CD4-positive, alpha-beta T cell (primary cell): ENCODE measurements around the gene KCNH4. TPM values are rescaled to one million over a fixed set of nuclear protein-coding genes. Genes with fewer than 3 reads are reported as not detected.

Experiments
- ATAC-seq: fragments of 200-7000 bp; cut with Tn5 transposase; one replicate; pipeline ENCODE4 v1.10.0; 2022; ENCODE audit warnings: mild to moderate bottlenecking; ENCODE audit not compliant: poor library complexity
- CTCF ChIA-PET: fragments of 350-600 bp; sonication (Branson Sonifier 250); formaldehyde crosslinking; loops from one replicate; lab custom pipeline; 2021; ENCODE audit warnings: antibody characterized with exemption, inconsistent platforms; lab: Charles Lee
- POLR2A ChIA-PET: fragments of 350-600 bp; sonication (Branson Sonifier 250); formaldehyde crosslinking; loops from one replicate; lab custom pipeline; 2021; ENCODE audit warnings: antibody characterized with exemption, inconsistent platforms; lab: Charles Lee
- DNase-seq, 14 experiments: peaks; one replicate each; pipeline ENCODE4 v3.0.0-alpha.2; 2013 to 2020; ENCODE audit warnings: mixed read lengths in 2 of 14
- H3K27ac ChIP-seq, 2 donors: one replicate each; pipeline versions ENCODE4 v1.5.1 to v1.7.0; 2013; ENCODE audit warnings: low read length in 2 of 2, low read depth in 1 of 2, mild to moderate bottlenecking in 1 of 2
- H3K27me3 ChIP-seq, 2 experiments: 1 replicate in 1 of 2; 2 replicates in 1 of 2; pipeline versions ENCODE4 v1.6.1 to v1.7.0; 2013; ENCODE audit warnings: low read length in 2 of 2, control low read depth in 1 of 2, mild to moderate bottlenecking in 1 of 2, moderate library complexity in 1 of 2; ENCODE audit not compliant: insufficient read depth in 2 of 2, control insufficient read depth in 1 of 2
- H3K36me3 ChIP-seq: one replicate; pipeline ENCODE4 v1.6.1; 2013; ENCODE audit warnings: low read length, control low read depth; ENCODE audit not compliant: insufficient read depth
- H3K4me1 ChIP-seq: one replicate; pipeline ENCODE4 v1.6.1; 2013; ENCODE audit warnings: low read length, control low read depth; ENCODE audit not compliant: insufficient read depth
- H3K4me3 ChIP-seq: one replicate; pipeline ENCODE4 v1.5.1; 2013; ENCODE audit warnings: mild to moderate bottlenecking, low read length, moderate library complexity
- H3K9me3 ChIP-seq, 2 experiments: 1 replicate in 1 of 2; 2 replicates in 1 of 2; pipeline versions ENCODE4 v1.6.1 to v1.7.0; 2013; ENCODE audit warnings: low read length in 2 of 2, mild to moderate bottlenecking in 2 of 2, control low read depth in 1 of 2, moderate library complexity in 1 of 2; ENCODE audit not compliant: control insufficient read depth in 1 of 2, insufficient read depth in 1 of 2
- H3K27ac Mint-ChIP-seq: one replicate; pipeline ENCODE4 v1.8.0; 2020; ENCODE audit warnings: mixed read lengths
- H3K27me3 Mint-ChIP-seq: one replicate; pipeline ENCODE4 v1.8.0; 2021; ENCODE audit warnings: mixed read lengths
- H3K36me3 Mint-ChIP-seq: one replicate; pipeline ENCODE4 v1.8.0; 2021; ENCODE audit warnings: low read depth, mixed read lengths
- H3K4me1 Mint-ChIP-seq: one replicate; pipeline ENCODE4 v1.8.0; 2021; ENCODE audit warnings: low read depth, mixed read lengths
- H3K4me3 Mint-ChIP-seq: one replicate; pipeline ENCODE4 v1.8.0; 2020; ENCODE audit warnings: mild to moderate bottlenecking, mixed read lengths
- H3K9me3 Mint-ChIP-seq: one replicate; pipeline ENCODE4 v1.8.0; 2020; ENCODE audit warnings: mixed read lengths
- intact Hi-C, 2 experiments: fragments of 100-400 bp; cut with DNase I in 1 of 2; cut with micrococcal nuclease in 1 of 2; formaldehyde crosslinking; loops; one replicate each; pipeline versions ENCODE4 v1.15.1 to v1.9.0; 2023 to 2025; cut with DNase I, micrococcal nuclease
- total RNA-seq, 174 experiments: library from RNA in 2 of 174; stranded (reverse) in 2 of 174; gene quantifications; one replicate each; pipeline ENCODE4 v1.2.3 and lab custom pipeline; 2021 to 2026
- TF ChIP-seq, protein P1 (sequence below): fragments of 200-600 bp; IDR thresholded peaks from one replicate; pipeline ENCODE4 v1.8.0; 2022; ENCODE audit warnings: antibody characterized with exemption, mild to moderate bottlenecking

Gene KCNH4
- total RNA-seq, 2 experiments from 2014 or later: 0.17 to 0.25 TPM

DNA sequence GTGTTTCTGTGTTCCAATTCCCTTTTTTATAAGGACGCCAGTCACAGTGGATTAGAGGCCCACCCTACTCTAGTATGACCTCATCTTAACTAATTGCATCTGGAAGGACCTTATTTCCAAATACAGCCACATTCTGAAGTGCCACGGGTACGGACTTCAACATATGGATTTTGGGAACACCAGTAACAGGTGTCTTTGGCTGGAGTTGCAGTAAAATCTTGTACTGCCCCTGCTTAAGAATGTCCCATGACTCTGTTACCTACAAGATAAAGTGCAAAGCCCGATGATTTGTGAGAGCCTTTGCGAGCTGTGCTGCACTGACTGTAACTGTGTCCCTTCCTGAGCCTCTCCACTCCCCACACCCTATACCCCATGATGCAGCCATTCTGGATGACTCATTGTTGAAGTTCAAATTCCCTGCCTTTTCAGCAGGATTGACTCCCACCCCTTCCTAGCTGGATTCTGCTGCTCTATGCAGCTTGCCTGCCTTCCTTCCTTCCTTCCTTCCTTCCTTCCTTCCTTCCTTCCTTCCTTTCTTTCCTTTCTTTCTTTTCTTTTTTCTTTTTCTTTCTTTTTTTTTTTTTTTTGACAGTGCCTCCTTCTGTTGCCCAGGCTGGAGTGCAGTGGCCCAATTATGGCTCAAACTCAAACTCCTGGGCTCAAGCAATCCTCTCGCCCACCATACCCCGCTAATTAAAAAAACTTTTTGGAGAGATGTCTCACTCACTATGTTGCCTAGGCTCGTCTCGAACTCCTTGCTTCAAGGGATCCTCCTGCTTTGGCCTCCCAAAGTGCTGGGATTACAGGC lies 2.2 kb upstream of the KCNH4 start:
- H3K9me3 ChIP-seq: peaks cover 0 to 12% of the 10 kb centered on the region in 2 experiments
- peaks cover 44% of the 10 kb centered on the region for H3K4me1 Mint-ChIP-seq
- no peaks in the 10 kb centered on the region for H3K36me3 Mint-ChIP-seq
- no peaks in the 10 kb centered on the region for H3K9me3 Mint-ChIP-seq
- H3K4me1 ChIP-seq: peaks cover 62% of the 10 kb centered on the region
- CTCF ChIA-PET: interaction anchor here (1.1 to 2.4 kb wide), 2 partner anchors 11 to 39 kb away, joined by 4 to 12 read pairs; partner anchors contain the start of gene GHDC
- peak overlapping the region; percentile 73 to 75 for H3K27ac ChIP-seq
- peak overlapping the region; percentile 87 for H3K4me3 ChIP-seq
- ATAC-seq: no peak
- peak overlapping the region; percentile 64 for H3K27ac Mint-ChIP-seq
- intact Hi-C loops: loop anchor here in 1 of 2 experiments (2.0 kb wide), 1 partner anchor 28 kb away; the partner anchor contains the start of gene RAB5C
- H3K36me3 ChIP-seq: no peaks in the 10 kb centered on the region
- TF ChIP-seq, protein P1, sequence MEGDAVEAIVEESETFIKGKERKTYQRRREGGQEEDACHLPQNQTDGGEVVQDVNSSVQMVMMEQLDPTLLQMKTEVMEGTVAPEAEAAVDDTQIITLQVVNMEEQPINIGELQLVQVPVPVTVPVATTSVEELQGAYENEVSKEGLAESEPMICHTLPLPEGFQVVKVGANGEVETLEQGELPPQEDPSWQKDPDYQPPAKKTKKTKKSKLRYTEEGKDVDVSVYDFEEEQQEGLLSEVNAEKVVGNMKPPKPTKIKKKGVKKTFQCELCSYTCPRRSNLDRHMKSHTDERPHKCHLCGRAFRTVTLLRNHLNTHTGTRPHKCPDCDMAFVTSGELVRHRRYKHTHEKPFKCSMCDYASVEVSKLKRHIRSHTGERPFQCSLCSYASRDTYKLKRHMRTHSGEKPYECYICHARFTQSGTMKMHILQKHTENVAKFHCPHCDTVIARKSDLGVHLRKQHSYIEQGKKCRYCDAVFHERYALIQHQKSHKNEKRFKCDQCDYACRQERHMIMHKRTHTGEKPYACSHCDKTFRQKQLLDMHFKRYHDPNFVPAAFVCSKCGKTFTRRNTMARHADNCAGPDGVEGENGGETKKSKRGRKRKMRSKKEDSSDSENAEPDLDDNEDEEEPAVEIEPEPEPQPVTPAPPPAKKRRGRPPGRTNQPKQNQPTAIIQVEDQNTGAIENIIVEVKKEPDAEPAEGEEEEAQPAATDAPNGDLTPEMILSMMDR: no peak
- POLR2A ChIA-PET: interaction anchor here (0.9 to 2.5 kb wide), 3 partner anchors 11 to 216 kb away, joined by 3 to 15 read pairs (median 6); partner anchors contain the start of genes CNP, GHDC and STAT3
- no peak for DNase-seq
- H3K4me3 Mint-ChIP-seq: peak overlapping the region; percentile 86
- H3K27me3 ChIP-seq: peaks cover 0 to 15% of the 10 kb centered on the region in 2 experiments
- H3K27me3 Mint-ChIP-seq: peaks cover 37% of the 10 kb centered on the region

DNA sequence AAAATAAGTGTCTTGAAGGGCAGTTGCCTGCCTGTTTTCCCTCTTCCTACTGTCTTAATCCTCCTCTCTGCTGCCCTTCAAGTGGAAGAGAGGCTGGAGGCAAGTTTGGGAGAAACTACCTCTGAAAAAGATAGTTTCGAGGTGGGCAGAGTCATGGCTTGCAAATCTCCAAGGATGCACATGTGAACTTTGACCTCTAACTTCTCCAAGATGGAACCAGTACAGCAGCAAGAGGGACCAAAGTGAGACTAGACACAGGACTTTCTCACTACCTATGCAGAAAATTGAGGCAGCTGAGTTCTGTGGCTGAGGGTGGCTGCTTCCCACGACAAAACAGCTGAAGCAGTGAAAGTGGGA lies 887 bp upstream of the KCNH4 start:
- CTCF ChIA-PET: interaction anchor here (0.7 to 1.6 kb wide), 6 partner anchors 12 to 224 kb away, joined by 3 to 11 read pairs (median 4); partner anchors contain the start of genes DHX58 and GHDC
- Histone ChIP-seq H3K4me3 (no peak overlapping the region), H3K27ac (no peak overlapping the region), H3K4me1 (peaks cover 63% of the 10 kb centered on the region), H3K36me3 (no peaks in the 10 kb centered on the region), H3K27me3 (peaks cover 0 to 15% of the 10 kb centered on the region in 2 experiments), H3K9me3 (peaks cover 0 to 12% of the 10 kb centered on the region in 2 experiments)
- no peak for ATAC-seq
- no peak for DNase-seq
- TF ChIP-seq, protein P1: no peak
- Mint-ChIP-seq H3K36me3 (no peaks in the 10 kb centered on the region), H3K27ac (no peak overlapping the region), H3K27me3 (peaks cover 43% of the 10 kb centered on the region), H3K9me3 (no peaks in the 10 kb centered on the region), H3K4me1 (peaks cover 44% of the 10 kb centered on the region), H3K4me3 (peak overlapping the region; percentile 63)
- intact Hi-C loops: loop anchor here in 1 of 2 experiments (1.0 to 2.0 kb wide), 2 partner anchors 12 to 27 kb away; partner anchors contain the start of genes GHDC and RAB5C
- POLR2A ChIA-PET: interaction anchor here (1.8 to 2.3 kb wide), 3 partner anchors 13 to 165 kb away, joined by 4 to 7 read pairs (median 5); partner anchors contain the start of genes DNAJC7, GHDC and STAT5A

DNA sequence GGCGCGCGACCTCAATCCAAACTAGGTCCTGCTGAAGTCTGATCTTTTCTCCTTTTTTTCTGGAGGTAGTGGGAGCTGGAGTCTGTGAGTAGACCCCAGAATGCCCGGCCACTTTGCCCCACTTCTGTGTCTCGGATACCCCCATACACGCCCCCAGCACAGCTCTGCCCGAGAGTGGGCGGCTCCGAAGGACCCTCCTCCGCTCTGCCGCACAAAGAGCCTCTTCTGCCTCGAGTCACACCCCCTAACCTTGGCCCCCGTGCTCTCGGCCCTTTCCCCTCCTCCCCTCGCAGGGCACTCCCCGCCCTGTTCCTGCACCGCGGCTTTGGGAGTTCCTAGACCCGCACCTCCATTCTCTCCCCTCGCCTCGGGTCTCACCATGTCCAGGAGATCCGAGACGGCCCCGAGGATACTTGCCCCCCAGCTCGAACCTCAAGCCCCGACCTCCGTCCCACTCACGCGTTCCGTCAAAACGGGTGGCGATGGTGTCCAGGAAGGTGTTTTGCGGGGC lies 476 bp downstream of the KCNH4 start:
- Histone ChIP-seq H3K4me3 (peak overlapping the region; percentile 44), H3K27ac (no peak overlapping the region), H3K4me1 (peaks cover 63% of the 10 kb centered on the region), H3K36me3 (no peaks in the 10 kb centered on the region), H3K27me3 (peaks cover 0 to 15% of the 10 kb centered on the region in 2 experiments), H3K9me3 (peaks cover 0 to 12% of the 10 kb centered on the region in 2 experiments)
- intact Hi-C loops: no loop called here
- peak overlapping the region; percentile 58 for H3K4me3 Mint-ChIP-seq
- peaks cover 43% of the 10 kb centered on the region for H3K27me3 Mint-ChIP-seq
- H3K27ac Mint-ChIP-seq: no peak overlapping the region
- H3K36me3 Mint-ChIP-seq: no peaks in the 10 kb centered on the region
- DNase-seq (peak in 1 of 14 experiments; percentile 46), ATAC-seq (no peak)
- H3K9me3 Mint-ChIP-seq: no peaks in the 10 kb centered on the region
- POLR2A ChIA-PET: interaction anchor here (0.5 to 2.3 kb wide), 5 partner anchors 14 to 255 kb away, joined by 3 to 7 read pairs (median 5); partner anchors contain the start of genes DNAJC7, GHDC and STAT5A
- TF ChIP-seq, protein P1: no peak
- CTCF ChIA-PET: interaction anchor here (0.6 to 1.5 kb wide), 4 partner anchors 14 to 226 kb away, joined by 4 to 11 read pairs (median 4); partner anchors contain the start of gene GHDC
- H3K4me1 Mint-ChIP-seq: peaks cover 44% of the 10 kb centered on the region
